ENCODE data around the gene WNK1.
"Not testable (repeated sequence)": the region's sequence is repeated elsewhere in the genome, so short reads cannot be mapped to it uniquely, and the experiment has no call there.

The WNK1 gene

DNA sequence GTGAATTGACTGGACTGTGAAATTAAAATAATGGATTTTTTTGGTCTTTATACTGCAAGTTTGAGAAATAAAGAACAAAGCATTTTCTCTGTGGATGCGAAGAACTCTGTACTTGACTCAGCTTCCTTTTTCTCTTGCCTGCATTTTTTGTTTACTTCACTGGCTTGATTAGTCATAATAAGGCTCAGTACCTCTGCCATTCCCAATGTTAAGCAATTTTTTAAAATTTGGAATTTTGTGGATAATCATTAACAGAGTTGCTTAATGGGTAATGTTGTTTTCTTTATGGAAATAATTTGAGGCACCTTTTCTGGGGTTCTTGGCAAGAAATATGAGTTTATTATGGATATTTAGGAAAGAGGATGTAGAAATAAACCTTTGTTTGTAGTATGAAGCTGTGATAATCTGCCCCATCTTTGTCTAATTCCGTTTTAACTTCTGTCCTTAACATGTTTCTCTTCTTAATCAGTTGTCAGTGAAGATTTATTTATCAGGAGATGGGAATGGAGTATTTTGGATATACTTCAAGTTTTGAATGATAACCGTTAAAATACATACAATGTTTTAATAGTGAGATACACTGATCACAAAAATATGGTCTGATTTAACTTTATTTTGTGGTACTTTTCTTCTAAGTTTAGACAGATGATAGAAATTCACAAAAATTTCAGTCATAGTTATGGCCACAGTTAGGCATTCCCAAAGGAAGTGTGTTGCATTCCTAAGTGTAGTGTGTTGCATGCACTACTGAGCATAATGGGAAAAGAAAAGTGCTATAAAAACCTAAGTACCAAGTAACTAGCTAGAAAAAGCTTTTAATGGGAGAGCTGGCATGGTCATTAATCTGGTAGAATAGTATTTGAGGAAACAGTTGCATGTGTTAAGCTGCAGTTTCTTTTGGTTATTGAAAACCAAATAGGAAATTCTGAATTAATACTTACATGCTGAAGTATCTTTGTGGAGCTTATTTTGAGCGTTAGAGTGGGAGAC lies 27.7 kb downstream of the WNK1 start:
- no peak for DNase-seq

DNA sequence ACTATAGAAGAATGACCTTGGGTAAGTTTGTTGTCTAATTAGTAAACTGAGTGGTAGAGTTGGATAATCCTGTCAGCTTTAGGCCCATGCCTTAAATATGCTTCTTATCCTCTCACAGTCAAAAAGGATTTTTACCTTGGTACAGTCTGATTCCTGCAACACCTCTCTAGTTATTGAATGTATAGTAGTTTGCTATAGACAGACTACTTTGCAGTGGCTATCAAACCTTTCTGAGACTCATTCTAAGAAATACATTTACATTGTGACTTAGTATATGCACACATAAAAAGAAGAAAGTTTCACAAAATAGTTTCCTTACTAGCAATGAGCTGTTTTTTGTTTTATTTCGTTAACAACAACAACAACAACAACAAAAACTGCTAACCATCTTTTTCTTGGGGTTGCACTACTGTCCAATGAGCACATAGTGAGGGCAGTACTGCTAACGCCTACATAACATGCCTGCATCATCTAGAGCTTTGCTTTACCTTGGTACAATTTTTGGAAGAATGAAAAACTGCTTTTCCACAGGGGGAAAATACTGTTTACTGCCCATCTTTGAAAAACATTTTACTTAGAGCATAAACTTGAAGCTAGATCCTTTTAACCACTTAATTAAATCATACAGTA lies 28.5 kb downstream of the WNK1 start:
- DNase-seq = no peak

DNA sequence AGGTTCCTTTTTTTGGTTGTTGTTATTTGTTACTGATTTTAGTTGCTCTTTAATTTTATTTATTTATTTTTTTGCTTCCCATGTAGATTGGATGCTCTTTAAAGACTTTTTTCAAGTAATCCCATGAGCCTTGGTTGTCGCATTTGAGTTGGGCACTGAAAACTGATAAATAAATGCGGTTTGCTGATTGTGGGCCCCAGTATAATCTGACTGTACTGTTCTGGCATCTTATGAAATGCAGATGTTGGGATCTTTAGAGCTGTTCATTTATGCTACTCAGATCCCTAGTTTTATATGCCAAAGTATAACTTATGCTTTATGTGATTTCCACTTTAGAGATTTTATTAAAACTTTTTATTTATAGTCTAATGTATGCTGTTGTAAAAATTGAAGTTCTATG lies 33.3 kb downstream of the WNK1 start:
- no peak for DNase-seq

DNA sequence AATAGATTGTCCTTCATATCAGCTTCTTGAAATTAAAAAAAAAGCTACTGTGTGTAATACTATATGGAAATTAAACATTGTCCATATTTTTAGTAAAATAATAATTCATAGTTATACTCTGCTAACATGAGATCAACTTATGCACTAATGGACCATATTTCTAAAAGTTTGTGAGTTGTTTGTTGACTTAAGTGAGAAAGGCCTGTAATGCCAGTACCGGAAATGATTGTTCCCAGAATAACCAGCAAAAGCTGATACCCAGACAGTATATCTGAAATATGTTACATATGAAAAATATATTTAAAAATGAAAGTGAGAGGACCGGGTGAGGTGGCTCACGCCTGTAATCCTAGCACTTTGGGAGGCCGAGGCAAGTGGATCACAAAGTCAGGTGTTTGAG lies 35.9 kb downstream of the WNK1 start:
- DNase-seq = no peak

DNA sequence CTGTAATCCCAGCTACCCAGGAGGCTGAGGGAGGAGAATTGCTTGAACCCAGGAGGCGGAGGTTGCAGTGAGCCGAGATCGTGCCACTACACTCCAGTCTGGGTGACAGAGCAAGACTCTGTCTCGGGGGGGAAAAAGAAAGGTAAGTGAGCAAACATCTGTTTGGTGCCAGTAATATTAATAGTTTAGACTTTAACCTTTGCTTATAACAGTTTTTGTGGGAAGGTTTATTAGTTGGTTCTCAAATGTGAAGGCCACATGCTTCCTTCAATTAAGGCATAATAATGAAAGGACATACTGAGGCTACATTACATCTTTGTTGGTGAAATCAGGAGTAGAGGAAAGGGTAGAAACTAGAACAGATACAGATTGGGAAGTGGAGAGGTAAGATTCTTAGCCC lies 36.4 kb downstream of the WNK1 start:
- not testable (repeated sequence) for DNase-seq

DNA sequence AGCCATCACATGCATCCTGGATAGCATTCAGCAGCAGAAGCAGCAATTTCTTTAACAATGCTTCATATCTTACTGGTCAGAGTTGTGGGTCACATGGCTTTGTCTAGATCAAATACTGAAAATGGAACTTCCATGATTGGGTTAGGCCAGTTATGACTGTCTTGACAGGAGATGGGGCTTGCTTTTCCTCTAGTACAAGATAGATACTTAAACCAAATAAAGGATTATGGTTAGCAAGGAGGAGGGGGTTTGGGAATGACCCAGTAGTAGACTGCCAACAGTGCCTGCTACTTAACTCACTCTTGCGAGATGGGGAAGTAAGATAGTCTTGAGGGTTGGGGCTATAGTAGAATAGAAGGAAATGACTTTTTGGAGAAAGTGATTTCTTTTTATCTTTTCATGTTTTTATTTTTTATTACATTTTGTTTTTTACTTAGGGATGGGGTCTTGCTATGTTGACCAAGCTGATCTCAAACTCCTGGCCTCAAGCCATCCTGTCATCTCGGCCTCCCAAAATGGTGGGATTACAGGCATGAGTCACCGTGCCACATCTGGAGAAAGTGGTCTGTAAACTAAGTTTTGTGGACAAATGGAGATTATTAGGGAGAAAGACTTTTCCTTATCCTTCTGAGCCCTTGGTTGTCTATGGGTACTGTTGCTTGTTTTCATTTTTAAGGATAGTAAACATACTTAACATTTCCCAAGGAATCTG lies 37.6 kb downstream of the WNK1 start:
- DNase-seq = no peak

DNA sequence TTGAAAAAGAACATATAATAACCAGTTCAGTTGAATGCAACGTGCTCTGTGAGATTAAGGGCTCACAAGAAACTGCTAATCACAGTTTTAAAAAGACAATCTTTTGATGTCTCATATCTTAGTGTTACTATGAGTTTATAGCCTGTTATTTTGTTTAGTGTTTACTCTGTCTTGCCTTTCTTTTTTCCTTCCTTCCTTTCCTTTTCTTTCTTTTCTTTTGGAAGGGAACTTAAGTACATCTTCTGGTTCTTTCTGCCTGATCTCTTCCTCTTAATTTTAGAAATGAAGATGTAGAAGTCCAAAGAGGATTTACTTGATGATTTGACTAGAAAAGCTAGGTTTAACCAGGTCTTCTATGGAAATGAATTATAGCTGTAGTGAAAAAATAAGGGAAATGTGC lies 38.2 kb downstream of the WNK1 start:
- DNase-seq = no peak

DNA sequence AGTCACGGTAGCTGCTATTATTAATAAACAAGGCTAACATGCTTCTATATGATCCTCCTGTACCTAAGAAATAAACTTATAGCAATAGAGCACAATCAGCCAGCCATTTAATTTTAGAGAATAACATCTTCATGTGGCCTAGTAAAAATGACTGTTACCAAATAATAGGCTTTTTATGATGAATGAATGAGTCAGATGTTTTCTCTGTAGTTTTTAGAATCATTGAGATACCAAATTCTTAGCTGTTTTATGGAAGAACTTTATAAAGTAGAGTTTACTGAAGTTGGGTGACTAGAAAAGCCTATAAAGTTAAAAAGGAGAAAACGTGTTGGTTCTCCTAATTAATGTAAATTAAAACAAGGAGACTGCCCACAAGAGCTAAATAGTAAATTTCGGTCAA lies 40.7 kb downstream of the WNK1 start:
- DNase-seq = no peak

DNA sequence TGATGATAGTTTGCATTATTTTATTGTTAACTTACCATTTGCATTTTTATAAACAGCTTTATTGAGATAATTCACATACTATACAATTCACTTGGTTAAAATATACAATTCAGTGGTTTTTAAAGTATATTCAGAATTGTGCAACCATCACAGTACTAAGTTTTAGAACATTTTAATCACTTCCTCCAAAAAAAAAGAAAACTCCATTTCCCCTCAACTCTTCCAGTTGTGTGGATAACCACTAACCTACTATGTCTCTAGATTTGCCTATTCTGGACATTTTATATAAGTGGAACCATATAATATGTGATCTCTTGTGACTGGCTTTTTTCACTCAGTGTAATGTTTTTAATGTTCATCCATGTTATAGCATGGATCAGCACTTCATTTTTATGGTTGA lies 41.3 kb downstream of the WNK1 start:
- DNase-seq = no peak

DNA sequence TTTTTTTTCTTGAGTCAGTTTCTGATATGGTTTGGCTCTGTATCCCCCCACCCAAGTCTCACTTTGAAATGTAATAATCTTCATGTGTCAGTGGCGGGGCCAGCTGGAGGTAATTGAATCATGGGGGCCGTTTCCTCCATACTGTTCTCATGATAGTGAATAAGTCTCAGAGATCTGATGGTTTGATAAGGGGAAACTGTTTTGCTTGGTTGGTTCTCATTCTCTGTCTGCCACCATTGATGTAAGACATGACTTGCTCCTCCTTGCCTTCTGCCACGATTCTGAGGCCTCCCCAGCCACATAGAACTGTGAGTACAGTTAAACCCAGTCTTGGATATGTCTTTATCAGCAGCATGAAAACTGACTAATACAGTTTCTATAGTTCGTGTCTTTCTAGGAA lies 42.9 kb downstream of the WNK1 start:
- peak; percentile 64 for DNase-seq

DNA sequence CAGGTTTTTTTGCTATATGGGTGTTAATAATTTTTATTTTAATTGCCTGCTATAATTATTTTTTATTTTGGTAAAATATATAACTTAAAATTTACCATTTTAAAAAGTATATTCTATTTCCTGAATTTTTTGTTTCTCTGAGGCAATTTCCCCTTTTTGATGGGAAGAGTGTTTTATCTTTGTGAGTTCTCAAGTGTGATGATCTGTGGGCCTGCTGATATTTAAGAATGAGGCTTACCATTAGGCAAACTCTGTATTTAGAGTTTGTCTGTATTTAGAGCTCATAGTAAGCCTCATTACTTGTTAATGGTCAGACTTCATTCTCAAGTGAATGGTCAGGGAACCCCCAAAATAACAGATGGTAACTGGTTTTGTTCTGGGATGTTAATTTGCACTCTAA lies 48.0 kb downstream of the WNK1 start:
- no peak for DNase-seq

DNA sequence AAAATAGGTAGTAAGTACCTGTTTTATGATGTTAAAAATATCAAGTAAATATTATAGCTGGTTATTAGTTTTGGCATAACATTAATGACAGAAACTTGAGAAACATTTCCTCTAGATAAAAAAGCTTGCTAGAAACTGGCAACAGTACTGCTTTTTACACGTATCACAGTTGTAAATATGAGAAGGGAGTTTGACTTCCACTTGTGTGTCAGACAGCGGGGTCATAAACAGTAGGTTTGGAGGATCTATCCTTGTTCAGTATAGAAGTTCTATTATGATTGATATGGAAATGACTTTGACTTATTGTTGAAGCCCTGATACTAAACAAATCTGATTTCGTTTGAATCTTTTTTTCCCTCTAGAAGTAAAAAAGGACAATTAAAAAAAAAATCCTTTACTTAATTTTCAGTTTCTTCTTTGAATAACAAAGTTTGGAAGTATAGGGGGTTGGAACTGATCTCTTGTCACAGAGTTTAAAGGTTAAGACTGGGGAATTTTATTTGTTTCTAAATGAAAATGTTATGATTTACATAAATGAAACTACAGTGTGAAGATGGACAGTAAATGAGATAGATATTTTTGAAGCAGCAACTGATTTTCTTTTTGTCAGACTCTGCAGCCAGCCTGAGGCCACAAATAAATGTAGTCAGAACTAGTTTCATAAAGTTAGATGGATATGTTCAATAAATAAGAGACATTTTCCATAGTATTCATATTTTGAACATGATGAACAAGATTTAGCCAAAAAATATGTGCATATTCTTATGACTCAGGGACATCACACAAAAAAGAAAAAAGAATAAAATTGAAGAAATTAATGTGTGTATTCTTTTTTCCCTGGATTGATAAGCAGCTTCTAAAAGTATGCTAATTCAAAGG lies 50.1 kb downstream of the WNK1 start:
- no peak for DNase-seq

DNA sequence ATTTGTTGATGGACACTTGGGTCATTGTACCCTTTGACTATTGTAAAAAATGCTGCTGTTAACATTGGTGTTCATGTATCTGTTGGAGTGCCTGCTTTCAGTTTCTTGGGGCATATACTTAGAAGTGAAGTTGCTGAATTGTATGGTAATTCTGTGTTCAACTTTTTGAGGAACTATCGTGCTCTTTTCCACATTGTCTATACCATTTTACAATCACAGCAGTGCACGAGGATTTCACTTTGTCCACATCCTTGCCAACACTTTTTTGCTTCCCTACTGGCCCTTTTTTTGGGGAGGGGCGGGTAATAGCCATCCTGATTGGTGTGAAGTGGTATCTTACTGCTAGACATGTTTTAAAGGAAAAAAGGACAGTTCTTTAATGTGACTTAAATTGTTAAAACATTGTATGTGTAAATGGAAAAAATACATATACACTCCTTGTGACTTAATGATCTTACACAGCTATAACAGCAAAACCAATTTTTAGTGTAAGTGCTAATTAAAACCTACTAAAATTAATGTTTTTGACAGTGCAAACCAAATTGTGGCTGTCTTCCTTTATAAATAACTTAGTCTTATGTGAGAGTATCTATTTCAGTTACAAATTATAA lies 52.7 kb downstream of the WNK1 start:
- DNase-seq = no peak

DNA sequence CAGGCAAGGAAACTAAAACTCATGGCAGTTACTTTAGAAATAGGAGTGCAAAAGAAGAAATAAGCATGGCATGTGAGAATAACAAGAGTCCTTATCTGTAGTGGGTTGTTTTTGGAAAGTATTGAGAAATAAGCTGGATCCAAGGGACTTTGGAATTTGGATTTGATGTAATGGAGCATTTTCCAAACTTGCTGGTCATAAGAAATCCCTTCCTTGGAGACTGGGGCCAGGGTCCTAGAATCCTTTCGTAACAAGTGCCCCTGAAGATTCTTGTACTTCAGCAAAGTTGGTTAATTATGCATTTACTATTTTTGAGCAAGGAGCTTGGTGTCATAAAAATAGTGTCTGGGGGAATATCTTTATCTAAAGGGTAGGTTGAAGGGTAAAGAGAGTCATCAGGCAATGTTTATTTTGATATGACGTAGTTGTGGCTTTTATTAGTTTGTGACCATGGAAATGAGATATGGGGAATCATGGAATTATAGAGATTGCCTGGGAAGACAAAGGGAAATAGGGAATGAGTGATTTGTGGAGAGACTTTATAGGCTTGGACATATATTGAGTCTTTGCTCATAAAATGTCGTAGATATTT lies 53.9 kb downstream of the WNK1 start:
- DNase-seq = no peak

DNA sequence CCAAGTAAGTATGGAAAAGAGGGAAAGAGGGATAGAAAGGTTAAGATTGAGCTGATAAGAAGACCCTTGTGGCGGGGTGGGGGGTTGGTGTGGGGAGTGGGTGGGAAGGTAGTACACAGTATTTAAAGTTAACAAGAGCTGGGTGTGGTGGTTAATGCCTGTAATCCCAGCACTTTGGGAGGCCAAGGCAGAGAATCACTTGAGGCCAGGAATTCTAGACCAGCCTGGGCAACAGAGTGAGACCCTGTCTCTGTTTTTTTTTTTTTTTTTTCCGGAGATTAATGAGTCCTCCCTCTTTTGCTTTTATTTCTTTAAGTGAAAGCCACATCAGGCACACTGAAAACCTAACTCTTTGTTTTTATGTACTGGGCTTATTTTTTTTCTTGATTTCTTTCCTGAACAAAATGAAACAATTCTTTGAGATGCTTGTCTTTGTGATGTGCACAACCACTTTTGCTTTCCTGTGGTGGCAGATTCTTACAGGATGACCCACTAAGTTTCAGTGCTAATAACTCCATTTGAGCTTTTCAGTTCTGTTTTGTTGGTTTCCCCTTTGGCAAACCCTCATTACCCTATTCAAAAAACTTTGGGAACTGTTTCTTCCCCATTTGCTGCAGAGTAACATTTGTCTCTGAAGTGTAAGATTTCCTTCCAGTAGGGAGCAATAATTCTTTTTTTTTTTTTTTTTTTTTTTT lies 54.8 kb downstream of the WNK1 start:
- no peak for DNase-seq

DNA sequence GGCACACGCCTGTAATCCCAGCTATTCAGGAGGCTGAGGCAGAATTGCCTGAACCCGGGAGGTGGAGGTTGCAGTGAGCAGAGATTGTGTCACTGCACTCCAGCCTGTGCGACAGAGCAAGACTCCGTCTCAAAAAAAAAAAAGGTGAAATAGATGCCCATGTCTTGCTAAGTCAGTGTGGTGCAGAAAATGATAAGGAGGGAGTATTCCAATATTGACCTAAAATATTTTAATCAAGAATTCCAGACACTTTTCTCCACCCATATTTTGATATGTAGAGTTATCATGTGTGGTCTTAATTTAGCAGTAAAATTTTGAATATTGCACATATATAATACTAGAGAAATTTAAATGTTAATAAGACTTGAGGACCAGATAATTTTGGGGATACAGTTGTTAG lies 57.7 kb downstream of the WNK1 start:
- no peak for DNase-seq

DNA sequence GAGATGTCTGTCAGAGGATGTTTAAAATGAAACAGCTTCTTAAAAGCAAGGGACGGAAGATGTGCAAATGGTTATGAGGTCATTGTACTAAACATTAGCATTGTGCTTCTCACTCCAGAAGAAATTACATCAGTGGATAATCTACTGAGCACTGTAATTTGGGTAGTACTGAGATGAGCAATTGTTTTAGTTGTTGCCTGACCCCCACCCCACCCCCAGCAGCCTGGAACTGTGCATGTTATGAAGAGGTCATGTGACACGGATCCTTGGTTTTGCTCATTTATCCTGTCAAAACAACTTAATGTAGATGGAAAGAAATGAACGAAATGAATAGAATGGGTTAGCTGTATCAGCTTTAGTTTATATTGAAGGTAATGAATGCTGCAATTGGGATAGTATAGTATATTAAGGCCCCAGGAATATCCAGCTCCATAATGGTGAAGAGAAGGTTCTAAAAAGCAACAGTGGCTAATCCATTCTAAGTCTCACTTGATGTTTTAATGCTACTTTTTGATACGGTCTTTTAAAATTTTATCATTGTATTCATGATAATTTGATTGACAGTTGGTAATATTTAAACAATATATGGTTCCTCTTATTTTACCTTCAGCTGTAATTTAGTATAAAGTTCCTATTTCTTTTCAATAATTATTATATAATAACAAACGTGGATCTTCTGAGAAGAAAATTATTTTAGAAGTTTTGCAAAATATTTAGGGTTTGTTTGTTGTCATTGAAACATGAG lies 58.5 kb downstream of the WNK1 start:
- DNase-seq = no peak

DNA sequence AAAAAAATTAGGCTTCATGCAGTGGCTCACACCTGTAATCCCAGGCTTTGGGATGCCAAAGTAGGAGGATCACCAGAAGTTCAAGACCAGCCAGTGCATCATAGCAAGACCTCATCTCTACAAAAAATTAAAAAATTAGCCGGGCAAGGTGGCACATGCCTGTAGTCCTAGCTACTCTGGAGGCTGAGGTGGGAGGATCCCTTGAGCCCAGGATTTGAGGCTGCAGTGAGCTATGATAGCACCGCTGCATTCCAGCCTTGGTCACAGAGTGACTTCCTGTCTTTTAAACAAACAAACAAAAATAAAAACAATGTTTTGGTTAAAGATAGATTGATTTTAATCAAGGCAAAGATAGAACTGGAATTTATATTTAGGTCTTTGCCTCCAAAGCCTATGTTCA lies 60.6 kb downstream of the WNK1 start:
- no peak for DNase-seq

DNA sequence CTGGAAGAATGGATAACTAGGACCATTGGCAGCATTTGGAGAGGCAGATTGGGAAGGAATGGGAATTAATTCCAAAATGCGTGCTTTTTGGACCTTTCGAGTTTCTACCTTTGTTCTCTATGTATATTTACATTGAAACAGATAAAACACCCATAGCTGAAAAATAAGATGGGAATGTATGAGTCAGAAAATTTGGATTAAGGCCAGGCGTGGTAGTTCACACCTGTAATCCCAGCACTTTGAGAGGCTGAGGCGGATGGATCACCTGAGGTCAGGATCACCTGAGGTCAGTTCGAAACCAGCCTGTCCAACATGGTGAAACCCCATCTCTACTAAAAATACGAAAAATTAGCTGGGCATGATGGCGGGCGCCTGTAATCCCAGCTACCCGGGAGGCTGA lies 65.1 kb downstream of the WNK1 start:
- DNase-seq = not testable (repeated sequence)

DNA sequence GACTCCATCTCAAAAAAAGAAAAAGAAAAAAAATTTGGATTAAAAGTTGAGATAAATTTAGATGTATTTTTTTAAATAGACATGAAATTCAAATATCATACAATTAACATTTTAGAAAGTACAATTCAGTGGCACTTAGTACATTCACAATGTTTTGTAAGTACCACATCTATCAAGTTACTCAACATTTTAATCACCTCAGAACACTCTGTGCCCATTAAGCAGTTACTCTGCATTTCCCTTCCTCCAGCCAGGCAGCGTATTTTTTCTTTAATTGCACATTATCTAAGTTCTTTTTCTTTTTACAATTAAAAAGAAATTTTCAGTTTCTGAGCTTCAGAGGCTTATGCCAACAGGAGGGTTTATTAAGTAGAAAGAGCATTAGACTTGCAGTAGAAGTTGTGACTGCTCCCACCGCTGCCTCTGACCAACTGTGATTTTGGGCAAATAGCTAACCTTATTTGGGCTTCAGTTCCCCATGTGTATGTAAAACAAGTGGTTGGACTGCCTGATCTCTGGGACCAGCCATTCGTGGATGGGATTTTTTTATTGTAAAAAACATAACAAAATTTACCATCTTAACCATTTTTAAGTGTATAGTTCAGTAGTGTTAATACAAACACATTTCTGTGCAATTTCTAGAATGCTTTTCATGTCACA lies 65.7 kb downstream of the WNK1 start:
- no peak for DNase-seq
